NB4 (cell line): ENCODE data around the gene EIF5A.

Experiments used
- CTCF ChIP-seq: IDR thresholded peaks from one replicate; pipeline ENCODE4 v1.5.1; 2012; ENCODE audit warnings: low read depth, low read length
- MYC ChIP-seq: IDR thresholded peaks from 2 replicates; pipeline ENCODE4 v1.6.1; 2011; ENCODE audit warnings: low read depth, low read length
- POLR2A ChIP-seq: IDR thresholded peaks from 2 replicates; pipeline ENCODE4 v1.6.1; 2011; ENCODE audit warnings: mild to moderate bottlenecking; ENCODE audit not compliant: insufficient read length; ENCODE audit errors: extremely low read depth
- TF ChIP-seq, protein P1 (sequence below): IDR thresholded peaks from 2 replicates; pipeline ENCODE4 v1.6.1; 2011; ENCODE audit warnings: low read depth, low read length

- TF ChIP-seq CTCF (no peak), POLR2A (no peak), MYC (no peak)
- TF ChIP-seq, protein P1, sequence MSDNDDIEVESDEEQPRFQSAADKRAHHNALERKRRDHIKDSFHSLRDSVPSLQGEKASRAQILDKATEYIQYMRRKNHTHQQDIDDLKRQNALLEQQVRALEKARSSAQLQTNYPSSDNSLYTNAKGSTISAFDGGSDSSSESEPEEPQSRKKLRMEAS, result no peak
Measured at GRCh38 chr17:7325031-7325528, 17.7 kb downstream of the EIF5A start.
